Prostate gland (tissue), 2 donors: ENCODE results near the gene ANKRD40. TPM values are rescaled to one million over a fixed set of nuclear protein-coding genes. Genes with fewer than 3 reads are reported as not detected.
A peak's percentile ranks its signal among the peaks of the same experiment; 100 is the strongest.

Experiments
- DNase-seq: peaks from one replicate; pipeline ENCODE4 v3.0.0-alpha.2; 2019; ENCODE audit warnings: low spot score
- H3K27ac ChIP-seq, 2 donors: fragments of 200-600 bp; sonication (generic); 2 replicates each; pipeline ENCODE4 v1.5.1; 2017 to 2019
- H3K27me3 ChIP-seq: fragments of 200-600 bp; sonication (generic); replicated peaks from 2 replicates; pipeline ENCODE4 v1.5.1; 2019; ENCODE audit not compliant: insufficient read depth
- H3K36me3 ChIP-seq, 2 donors: fragments of 200-600 bp; sonication (generic); 1 replicate in 1 of 2; 2 replicates in 1 of 2; pipeline versions ENCODE4 v1.5.1 to v1.8.1; 2017 to 2019
- H3K4me1 ChIP-seq: fragments of 200-600 bp; sonication (generic); replicated peaks from 2 replicates; pipeline ENCODE4 v1.5.1; 2019
- H3K4me3 ChIP-seq, 2 donors: fragments of 200-600 bp; sonication (generic); 2 replicates each; pipeline ENCODE4 v1.5.1; 2017 to 2019
- H3K9me3 ChIP-seq: fragments of 200-600 bp; sonication (generic); 2 replicates; pipeline ENCODE4 v1.5.1; 2017
- POLR2A ChIP-seq: fragments of 450-650 bp; IDR thresholded peaks from one replicate; pipeline ENCODE4 v1.6.1; 2016; ENCODE audit warnings: antibody characterized with exemption, mild to moderate bottlenecking
- POLR2AphosphoS5 ChIP-seq: sonication (generic); formaldehyde crosslinking; IDR thresholded peaks from one replicate; pipeline ENCODE4 v1.6.1; 2017; ENCODE audit warnings: antibody characterized with exemption
- WGBS: methylation state at CpG from one replicate; pipeline ENCODE4 v1.1.5; 2018; 5-methylcytosine and 5-hydroxymethylcytosine counted together
- intact Hi-C: fragments of 100-400 bp; cut with DNase I; formaldehyde crosslinking; loops from one replicate; pipeline ENCODE4 v1.14.2; 2022
- total RNA-seq, 2 donors: library from RNA; depleted of rRNA; stranded (reverse); fragments of >200 nt; gene quantifications; one replicate each; pipeline ENCODE4 v1.1.0, GENCODE V29; 2016
- TF ChIP-seq, protein P1 (sequence below), 4 experiments: fragments of 200-600 bp in 2 of 4; fragments of 450-650 bp in 2 of 4; sonication (generic) in 2 of 4; IDR thresholded peaks; 1 replicate in 3 of 4; 2 replicates in 1 of 4; pipeline ENCODE4 v1.5.1; 2016 to 2019; ENCODE audit warnings: antibody characterized with exemption in 4 of 4, mild to moderate bottlenecking in 2 of 4, moderate library complexity in 2 of 4

Gene ANKRD40
- total RNA-seq, 2 donors from 2014 or later: 31.2 to 36.0 TPM

- TF ChIP-seq POLR2A (no peak), POLR2AphosphoS5 (peak; percentile 84)
- Histone ChIP-seq H3K9me3 (no peaks in the 10 kb centered on the region), H3K27ac (peak overlapping the region; percentile 60 to 68), H3K4me3 (no peak overlapping the region), H3K27me3 (no peaks in the 10 kb centered on the region), H3K36me3 (no peaks in the 10 kb centered on the region), H3K4me1 (peaks cover 8% of the 10 kb centered on the region)
- 23% methylated on average over 14 of the region's 14 CpGs for WGBS
- intact Hi-C loops: loop anchor here (5.0 kb wide), 1 partner anchor 204 kb away; no protein-coding TSS in a partner anchor
- peak; percentile 68 for DNase-seq
Measured at GRCh38 chr17:50686494-50687199, 21.1 kb downstream of the ANKRD40 start.

DNA sequence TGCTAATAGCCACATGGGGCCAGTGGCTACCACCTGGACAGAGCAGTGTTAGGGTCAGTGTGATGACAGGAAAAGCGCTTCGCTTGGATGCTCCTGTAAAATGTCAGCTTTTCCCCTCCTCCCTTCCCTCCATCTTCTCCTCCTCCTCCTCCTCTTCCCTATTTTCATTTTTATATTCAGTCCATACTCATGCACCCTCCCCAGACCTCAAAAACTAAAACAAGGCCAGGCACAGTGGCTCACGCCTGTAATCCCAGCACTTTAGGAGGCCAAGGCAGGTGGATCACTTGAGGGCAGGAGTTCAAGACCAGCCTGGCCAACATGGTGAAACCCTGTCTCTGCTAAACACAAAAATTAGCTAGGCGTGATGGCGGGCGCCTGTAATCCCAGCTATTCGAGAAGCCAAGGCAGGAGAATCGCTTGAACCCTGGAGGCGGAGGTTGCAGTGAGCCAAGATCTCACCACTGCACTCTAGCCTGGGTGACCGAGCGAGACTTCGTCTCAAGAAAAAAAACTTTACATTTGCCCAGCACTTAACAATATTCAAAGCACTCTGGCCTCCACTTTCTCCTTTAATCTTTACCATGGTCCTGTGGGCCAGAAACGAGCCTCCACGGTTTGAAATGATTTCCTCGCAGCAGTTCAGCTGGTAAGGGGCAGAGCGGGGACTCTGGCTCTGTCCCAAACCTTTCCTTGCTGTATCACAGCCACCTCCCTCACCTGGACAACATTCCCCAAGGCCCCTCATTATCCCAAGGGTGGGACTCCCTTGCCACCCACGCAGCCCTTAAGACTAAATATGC, 21.8 kb downstream of the ANKRD40 start:
- Histone ChIP-seq H3K27ac (peak overlapping the region; percentile 60 to 68), H3K4me1 (peaks cover 3% of the 10 kb centered on the region), H3K36me3 (no peaks in the 10 kb centered on the region), H3K27me3 (no peaks in the 10 kb centered on the region), H3K4me3 (no peak overlapping the region), H3K9me3 (no peaks in the 10 kb centered on the region)
- no peak for DNase-seq
- intact Hi-C loops: loop anchor here (5.0 kb wide), 1 partner anchor 204 kb away; no protein-coding TSS in a partner anchor
- 81% methylated on average over 17 of the region's 17 CpGs for WGBS
- TF ChIP-seq, protein P1, sequence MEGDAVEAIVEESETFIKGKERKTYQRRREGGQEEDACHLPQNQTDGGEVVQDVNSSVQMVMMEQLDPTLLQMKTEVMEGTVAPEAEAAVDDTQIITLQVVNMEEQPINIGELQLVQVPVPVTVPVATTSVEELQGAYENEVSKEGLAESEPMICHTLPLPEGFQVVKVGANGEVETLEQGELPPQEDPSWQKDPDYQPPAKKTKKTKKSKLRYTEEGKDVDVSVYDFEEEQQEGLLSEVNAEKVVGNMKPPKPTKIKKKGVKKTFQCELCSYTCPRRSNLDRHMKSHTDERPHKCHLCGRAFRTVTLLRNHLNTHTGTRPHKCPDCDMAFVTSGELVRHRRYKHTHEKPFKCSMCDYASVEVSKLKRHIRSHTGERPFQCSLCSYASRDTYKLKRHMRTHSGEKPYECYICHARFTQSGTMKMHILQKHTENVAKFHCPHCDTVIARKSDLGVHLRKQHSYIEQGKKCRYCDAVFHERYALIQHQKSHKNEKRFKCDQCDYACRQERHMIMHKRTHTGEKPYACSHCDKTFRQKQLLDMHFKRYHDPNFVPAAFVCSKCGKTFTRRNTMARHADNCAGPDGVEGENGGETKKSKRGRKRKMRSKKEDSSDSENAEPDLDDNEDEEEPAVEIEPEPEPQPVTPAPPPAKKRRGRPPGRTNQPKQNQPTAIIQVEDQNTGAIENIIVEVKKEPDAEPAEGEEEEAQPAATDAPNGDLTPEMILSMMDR (IDR thresholded peaks at IDR 0.05): no peak
- TF ChIP-seq POLR2A: no peak
- no peak for TF ChIP-seq POLR2AphosphoS5

- peaks cover 3% of the 10 kb centered on the region for H3K4me1 ChIP-seq
- DNase-seq: no peak
Measured at GRCh38 chr17:50685334-50685665, 22.4 kb downstream of the ANKRD40 start.

DNA sequence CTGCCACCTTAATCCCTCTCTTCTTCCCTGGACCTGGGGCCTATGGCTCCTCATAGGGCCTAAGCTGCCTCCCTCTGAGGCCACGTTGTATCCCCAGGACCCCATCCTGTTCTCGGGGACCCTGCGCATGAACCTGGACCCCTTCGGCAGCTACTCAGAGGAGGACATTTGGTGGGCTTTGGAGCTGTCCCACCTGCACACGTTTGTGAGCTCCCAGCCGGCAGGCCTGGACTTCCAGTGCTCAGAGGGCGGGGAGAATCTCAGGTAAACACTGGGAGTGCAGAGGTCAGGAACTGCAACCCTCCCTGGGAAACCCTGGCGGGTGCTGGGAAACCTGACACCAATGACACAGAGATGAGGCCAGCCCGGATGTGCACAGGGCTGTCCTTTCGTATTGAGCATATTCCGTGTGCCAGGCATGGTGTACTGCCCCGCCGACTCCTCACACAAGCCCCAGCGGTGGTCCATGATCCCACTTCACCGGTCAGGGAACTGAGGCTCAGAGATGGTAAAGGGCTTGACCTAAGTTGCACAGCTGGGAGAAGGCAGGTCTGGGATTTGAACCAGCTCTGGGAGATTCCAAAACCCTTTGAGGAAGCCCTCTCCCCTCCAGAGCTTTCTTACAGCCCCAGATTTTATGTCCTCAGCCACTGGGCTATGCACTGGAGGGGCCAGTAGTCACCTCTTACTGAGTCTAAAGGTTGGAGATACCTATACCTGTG, 22.9 kb downstream of the ANKRD40 start:
- Histone ChIP-seq H3K4me1 (peaks cover 3% of the 10 kb centered on the region), H3K27ac (no peak overlapping the region), H3K9me3 (no peaks in the 10 kb centered on the region), H3K27me3 (no peaks in the 10 kb centered on the region), H3K4me3 (no peak overlapping the region), H3K36me3 (no peaks in the 10 kb centered on the region)
- TF ChIP-seq, protein P1 (IDR thresholded peaks at IDR 0.05): no peak
- TF ChIP-seq POLR2A (no peak), POLR2AphosphoS5 (no peak)
- intact Hi-C loops: loop anchor here (5.0 kb wide), 3 partner anchors 52 to 202 kb away; partner anchors contain the start of genes ABCC3 and SPATA20
- DNase-seq: no peak
- WGBS: 75% methylated on average over 15 of the region's 15 CpGs

More at GRCh38 chr17:50685334-50685665, 22.4 kb downstream of the ANKRD40 start:
- Histone ChIP-seq H3K27me3 (no peaks in the 10 kb centered on the region), H3K9me3 (no peaks in the 10 kb centered on the region), H3K4me3 (no peak overlapping the region), H3K27ac (no peak overlapping the region), H3K36me3 (no peaks in the 10 kb centered on the region)
- intact Hi-C loops: loop anchor here (5.0 kb wide), 1 partner anchor 203 kb away; no protein-coding TSS in a partner anchor
- TF ChIP-seq POLR2AphosphoS5 (no peak), POLR2A (no peak)
- TF ChIP-seq, protein P1 (IDR thresholded peaks at IDR 0.05): no peak
- 98% methylated on average over 1 of the region's 1 CpG for WGBS

DNA sequence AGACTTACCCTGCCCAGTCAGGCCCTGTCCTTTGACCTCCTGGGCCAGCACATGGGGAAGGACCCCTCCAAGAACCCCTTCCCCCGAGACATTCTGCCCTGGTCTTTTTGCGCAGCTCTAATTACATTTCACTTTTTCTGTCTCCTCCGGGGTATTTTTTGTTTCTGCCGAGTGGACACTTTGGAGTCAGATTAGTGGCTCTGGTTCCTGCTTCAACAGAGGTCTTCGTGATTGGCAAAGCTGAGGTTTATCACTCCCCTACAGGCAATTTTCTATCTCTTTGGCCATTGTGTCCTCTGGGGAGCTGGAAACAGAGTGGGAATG, 23.5 kb downstream of the ANKRD40 start:
- H3K27me3 ChIP-seq: no peaks in the 10 kb centered on the region
- H3K4me3 ChIP-seq: no peak overlapping the region
- no peaks in the 10 kb centered on the region for H3K36me3 ChIP-seq
- no peaks in the 10 kb centered on the region for H3K9me3 ChIP-seq
- intact Hi-C loops: loop anchor here (5.0 kb wide), 2 partner anchors 52 to 137 kb away; partner anchors contain the start of genes ABCC3 and SPATA20
- H3K4me1 ChIP-seq: peaks cover 3% of the 10 kb centered on the region
- no peak overlapping the region for H3K27ac ChIP-seq
- no peak for DNase-seq
- TF ChIP-seq, protein P1 (IDR thresholded peaks at IDR 0.05): no peak
- TF ChIP-seq POLR2A: no peak
- 84% methylated on average over 5 of the region's 5 CpGs for WGBS
